ENCODE results near the gene DOCK10. TPM values are rescaled to one million over a fixed set of nuclear protein-coding genes. Genes with fewer than 3 reads are reported as not detected.

The DOCK10 gene
- total and polyA plus RNA-seq, 10 of the 15 experiments (the other 5 are each of a cell fraction or from before 2014, with no cell fraction given), result 16.9 to 120 (median 85.5) TPM

DNA sequence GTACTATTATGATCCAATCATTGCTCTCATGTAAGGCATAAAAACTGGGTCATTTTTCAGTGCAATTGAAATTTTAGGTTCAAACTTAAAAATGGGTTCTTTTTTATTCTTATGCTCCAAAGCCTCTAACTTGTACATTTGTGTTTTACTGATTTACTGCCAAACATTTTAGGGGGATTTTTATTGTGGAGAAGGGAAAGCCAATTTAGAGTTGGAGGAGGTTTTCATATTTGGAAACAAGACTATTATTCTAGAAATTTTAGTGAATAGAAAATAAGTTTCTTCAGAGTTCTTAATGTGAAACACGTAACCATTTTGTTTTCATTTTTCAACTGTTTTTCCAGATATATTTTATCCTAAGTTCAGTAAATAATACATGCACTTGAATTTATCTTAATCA is 138.6 kb downstream of the DOCK10 start (continued):
- TF ChIP-seq, protein P1, sequence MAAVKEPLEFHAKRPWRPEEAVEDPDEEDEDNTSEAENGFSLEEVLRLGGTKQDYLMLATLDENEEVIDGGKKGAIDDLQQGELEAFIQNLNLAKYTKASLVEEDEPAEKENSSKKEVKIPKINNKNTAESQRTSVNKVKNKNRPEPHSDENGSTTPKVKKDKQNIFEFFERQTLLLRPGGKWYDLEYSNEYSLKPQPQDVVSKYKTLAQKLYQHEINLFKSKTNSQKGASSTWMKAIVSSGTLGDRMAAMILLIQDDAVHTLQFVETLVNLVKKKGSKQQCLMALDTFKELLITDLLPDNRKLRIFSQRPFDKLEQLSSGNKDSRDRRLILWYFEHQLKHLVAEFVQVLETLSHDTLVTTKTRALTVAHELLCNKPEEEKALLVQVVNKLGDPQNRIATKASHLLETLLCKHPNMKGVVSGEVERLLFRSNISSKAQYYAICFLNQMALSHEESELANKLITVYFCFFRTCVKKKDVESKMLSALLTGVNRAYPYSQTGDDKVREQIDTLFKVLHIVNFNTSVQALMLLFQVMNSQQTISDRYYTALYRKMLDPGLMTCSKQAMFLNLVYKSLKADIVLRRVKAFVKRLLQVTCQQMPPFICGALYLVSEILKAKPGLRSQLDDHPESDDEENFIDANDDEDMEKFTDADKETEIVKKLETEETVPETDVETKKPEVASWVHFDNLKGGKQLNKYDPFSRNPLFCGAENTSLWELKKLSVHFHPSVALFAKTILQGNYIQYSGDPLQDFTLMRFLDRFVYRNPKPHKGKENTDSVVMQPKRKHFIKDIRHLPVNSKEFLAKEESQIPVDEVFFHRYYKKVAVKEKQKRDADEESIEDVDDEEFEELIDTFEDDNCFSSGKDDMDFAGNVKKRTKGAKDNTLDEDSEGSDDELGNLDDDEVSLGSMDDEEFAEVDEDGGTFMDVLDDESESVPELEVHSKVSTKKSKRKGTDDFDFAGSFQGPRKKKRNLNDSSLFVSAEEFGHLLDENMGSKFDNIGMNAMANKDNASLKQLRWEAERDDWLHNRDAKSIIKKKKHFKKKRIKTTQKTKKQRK (IDR thresholded peaks at IDR 0.05; ENCODE audit: low read depth, low read length), result no peak
- TF ChIP-seq ZNF217 (IDR thresholded peaks at IDR 0.05), result no peak
- TF ChIP-seq, protein P2, sequence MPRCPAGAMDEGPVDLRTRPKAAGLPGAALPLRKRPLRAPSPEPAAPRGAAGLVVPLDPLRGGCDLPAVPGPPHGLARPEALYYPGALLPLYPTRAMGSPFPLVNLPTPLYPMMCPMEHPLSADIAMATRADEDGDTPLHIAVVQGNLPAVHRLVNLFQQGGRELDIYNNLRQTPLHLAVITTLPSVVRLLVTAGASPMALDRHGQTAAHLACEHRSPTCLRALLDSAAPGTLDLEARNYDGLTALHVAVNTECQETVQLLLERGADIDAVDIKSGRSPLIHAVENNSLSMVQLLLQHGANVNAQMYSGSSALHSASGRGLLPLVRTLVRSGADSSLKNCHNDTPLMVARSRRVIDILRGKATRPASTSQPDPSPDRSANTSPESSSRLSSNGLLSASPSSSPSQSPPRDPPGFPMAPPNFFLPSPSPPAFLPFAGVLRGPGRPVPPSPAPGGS (IDR thresholded peaks at IDR 0.05; ENCODE audit: borderline replicate concordance, insufficient read depth, low read depth, low read length, poor library complexity, severe bottlenecking), result no peak
- TF ChIP-seq, protein P3, sequence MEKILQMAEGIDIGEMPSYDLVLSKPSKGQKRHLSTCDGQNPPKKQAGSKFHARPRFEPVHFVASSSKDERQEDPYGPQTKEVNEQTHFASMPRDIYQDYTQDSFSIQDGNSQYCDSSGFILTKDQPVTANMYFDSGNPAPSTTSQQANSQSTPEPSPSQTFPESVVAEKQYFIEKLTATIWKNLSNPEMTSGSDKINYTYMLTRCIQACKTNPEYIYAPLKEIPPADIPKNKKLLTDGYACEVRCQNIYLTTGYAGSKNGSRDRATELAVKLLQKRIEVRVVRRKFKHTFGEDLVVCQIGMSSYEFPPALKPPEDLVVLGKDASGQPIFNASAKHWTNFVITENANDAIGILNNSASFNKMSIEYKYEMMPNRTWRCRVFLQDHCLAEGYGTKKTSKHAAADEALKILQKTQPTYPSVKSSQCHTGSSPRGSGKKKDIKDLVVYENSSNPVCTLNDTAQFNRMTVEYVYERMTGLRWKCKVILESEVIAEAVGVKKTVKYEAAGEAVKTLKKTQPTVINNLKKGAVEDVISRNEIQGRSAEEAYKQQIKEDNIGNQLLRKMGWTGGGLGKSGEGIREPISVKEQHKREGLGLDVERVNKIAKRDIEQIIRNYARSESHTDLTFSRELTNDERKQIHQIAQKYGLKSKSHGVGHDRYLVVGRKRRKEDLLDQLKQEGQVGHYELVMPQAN (conservative IDR thresholded peaks at IDR 0.05), result no peak
- no peak for TF ChIP-seq STAT3 (IDR thresholded peaks at IDR 0.05; ENCODE audit: low read depth, low read length)
- TF ChIP-seq MXI1 (IDR thresholded peaks at IDR 0.05; ENCODE audit: low read depth, low read length), result no peak
- no peak for TF ChIP-seq ZNF274 (IDR thresholded peaks at IDR 0.05; ENCODE audit: insufficient read depth, insufficient read length)
- TF ChIP-seq, protein P4, sequence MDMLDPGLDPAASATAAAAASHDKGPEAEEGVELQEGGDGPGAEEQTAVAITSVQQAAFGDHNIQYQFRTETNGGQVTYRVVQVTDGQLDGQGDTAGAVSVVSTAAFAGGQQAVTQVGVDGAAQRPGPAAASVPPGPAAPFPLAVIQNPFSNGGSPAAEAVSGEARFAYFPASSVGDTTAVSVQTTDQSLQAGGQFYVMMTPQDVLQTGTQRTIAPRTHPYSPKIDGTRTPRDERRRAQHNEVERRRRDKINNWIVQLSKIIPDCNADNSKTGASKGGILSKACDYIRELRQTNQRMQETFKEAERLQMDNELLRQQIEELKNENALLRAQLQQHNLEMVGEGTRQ (IDR thresholded peaks at IDR 0.05; ENCODE audit: borderline replicate concordance, low read depth, low read length), result no peak
- TF ChIP-seq FOXM1 (IDR thresholded peaks at IDR 0.05; ENCODE audit: low read depth, low read length), result no peak
- TF ChIP-seq, protein P5, sequence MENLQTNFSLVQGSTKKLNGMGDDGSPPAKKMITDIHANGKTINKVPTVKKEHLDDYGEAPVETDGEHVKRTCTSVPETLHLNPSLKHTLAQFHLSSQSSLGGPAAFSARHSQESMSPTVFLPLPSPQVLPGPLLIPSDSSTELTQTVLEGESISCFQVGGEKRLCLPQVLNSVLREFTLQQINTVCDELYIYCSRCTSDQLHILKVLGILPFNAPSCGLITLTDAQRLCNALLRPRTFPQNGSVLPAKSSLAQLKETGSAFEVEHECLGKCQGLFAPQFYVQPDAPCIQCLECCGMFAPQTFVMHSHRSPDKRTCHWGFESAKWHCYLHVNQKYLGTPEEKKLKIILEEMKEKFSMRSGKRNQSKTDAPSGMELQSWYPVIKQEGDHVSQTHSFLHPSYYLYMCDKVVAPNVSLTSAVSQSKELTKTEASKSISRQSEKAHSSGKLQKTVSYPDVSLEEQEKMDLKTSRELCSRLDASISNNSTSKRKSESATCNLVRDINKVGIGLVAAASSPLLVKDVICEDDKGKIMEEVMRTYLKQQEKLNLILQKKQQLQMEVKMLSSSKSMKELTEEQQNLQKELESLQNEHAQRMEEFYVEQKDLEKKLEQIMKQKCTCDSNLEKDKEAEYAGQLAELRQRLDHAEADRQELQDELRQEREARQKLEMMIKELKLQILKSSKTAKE (IDR thresholded peaks at IDR 0.05; ENCODE audit: low read depth, poor library complexity, severe bottlenecking), result no peak
- TF ChIP-seq, protein P6, sequence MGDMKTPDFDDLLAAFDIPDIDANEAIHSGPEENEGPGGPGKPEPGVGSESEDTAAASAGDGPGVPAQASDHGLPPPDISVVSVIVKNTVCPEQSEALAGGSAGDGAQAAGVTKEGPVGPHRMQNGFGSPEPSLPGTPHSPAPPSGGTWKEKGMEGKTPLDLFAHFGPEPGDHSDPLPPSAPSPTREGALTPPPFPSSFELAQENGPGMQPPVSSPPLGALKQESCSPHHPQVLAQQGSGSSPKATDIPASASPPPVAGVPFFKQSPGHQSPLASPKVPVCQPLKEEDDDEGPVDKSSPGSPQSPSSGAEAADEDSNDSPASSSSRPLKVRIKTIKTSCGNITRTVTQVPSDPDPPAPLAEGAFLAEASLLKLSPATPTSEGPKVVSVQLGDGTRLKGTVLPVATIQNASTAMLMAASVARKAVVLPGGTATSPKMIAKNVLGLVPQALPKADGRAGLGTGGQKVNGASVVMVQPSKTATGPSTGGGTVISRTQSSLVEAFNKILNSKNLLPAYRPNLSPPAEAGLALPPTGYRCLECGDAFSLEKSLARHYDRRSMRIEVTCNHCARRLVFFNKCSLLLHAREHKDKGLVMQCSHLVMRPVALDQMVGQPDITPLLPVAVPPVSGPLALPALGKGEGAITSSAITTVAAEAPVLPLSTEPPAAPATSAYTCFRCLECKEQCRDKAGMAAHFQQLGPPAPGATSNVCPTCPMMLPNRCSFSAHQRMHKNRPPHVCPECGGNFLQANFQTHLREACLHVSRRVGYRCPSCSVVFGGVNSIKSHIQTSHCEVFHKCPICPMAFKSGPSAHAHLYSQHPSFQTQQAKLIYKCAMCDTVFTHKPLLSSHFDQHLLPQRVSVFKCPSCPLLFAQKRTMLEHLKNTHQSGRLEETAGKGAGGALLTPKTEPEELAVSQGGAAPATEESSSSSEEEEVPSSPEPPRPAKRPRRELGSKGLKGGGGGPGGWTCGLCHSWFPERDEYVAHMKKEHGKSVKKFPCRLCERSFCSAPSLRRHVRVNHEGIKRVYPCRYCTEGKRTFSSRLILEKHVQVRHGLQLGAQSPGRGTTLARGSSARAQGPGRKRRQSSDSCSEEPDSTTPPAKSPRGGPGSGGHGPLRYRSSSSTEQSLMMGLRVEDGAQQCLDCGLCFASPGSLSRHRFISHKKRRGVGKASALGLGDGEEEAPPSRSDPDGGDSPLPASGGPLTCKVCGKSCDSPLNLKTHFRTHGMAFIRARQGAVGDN (IDR thresholded peaks at IDR 0.05), result no peak
- TF ChIP-seq BCL11A (IDR thresholded peaks at IDR 0.05; ENCODE audit: low read depth, low read length), result no peak
- TF ChIP-seq TCF12 (IDR thresholded peaks at IDR 0.05; ENCODE audit: low read depth, low read length), result no peak
